NCI-H526 treated with DMSO at 0.1 percent for 48 hours (cell line): ENCODE measurements around the gene RNF144B.

Experiments used
- DNase-seq: peaks from one replicate; lab custom pipeline; 2025; lab: John Stamatoyannopoulos, UW

RNF144B gene

DNA sequence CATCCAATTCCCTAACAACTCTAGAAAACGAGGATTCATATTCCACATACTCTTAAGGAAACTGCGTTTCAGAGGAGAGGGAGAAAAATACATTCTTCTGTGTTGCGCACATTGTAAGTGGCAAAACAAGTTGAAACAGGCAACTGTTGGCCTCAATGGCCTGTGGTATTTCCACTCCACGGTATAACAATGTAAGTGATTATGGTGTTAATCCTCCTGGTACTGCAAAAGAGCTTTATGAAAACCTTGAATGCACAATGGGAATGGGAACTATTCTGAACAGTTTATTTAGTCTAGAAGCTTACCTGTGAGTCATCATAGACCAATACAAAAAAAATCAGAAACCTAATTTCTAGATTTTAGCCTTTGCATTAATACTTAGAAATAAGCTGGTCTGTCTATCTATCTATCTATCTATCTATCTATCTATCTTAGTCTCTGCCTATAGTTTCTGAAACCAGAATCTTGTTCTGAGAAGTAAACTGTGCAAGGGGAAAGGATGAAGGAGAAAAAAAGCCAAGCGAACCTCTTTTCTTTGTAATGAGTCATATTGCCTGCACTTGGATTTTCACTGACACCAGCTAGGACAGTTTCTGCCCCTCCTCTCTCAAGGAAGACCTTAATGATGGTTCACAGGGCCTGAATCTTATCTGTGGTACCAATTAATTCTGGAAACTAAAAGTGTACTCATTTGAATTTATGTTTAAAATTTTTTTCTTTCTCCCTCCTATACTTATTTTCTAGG, 101.5 kb downstream of the RNF144B start:
- DNase-seq = no peak

DNA sequence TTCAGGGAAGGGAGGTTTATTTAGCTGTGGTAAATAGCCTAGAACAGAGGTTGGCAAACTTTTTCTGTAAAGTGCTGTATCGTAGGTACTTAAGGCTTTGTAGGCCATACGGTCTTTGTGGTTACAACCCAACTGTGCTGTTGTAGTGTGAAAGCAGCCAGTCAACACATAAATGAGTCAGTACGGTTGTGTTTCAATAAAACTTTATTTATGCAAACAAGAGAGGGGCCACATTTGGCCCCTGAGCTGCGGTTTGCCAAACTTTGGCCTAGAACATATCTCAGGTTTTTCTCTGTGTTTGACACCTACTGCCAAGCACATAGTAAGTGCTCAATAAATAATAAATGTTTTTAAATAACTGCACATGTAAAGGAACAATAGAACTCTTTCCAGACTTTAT, 102.2 kb downstream of the RNF144B start:
- no peak for DNase-seq

DNA sequence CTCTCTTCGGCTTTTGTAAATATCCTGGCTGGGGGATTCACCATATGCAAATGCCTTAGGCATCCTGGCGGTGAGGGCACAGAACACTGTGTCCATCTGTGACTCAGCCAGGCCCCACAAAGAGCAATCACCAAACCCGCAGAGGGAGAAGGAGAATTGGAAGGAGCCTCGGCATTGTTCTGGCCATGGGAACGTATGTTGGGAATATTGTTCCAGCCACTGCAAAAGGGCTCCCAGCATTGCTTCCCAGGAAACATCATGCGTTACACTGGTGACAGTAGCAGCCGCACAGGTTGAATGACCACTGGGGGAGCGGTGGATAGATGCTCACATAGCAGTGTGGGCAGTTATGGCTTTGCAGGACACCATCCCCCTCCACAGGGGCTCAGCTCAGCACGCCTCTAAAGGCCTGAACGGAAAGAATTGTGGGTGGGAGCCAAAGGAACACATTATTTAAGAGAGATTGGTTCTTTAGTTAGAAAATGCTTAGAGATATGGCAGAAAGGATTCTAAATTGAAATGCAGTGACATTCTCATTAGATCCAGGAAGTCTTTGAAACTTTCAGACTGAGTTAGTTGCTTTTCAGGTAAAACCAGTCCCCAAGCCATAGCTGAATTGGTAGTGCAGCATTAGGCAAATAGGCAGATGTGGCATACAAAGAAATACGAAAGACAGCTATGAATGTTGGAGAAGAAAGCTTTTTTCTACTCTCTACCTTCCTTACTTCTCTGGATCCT, 104.3 kb downstream of the RNF144B start:
- no peak for DNase-seq

DNA sequence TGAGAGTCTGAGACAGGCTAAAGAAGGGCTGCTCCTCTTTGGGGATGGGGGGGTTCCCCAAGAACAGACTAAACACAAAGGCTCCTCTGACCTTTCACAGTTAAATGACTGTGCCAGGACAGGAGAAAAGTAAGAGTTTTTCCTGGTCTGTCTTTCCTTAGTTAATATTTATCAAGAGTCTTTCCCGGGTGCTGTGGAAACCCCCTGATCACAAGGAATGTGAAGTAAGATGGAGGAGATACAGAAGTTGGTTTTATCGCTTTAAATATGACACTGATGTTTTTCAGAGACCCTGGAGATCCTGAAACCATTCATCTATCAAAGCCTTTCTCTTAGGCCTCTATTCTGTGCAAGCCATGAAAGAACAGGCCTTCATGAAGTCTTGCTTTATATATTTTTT, 105.8 kb downstream of the RNF144B start:
- DNase-seq = no peak

DNA sequence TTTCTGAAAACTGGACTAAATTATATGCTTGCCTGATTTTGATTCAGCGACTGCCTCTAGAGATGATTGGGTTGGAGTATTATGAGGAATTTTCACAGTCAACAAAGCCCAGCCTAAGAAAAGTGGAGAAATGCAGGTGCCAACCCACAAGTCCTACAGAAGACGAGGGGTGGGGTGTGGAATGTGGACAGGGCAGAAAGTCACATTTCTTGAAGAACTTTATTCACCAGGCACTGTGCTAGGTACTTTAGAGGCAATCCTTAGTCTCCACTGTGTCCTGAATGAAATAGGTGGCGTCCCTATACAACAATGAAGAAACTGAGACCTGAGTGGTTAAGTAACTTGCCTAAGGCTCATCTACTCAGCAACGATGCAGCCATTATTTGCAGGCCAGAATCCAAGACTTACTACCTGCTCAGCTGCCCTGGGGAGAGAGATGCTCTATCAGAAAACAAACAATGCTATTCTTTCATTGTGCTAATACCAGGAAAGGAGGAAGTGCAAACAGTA, 106.3 kb downstream of the RNF144B start:
- DNase-seq = no peak

DNA sequence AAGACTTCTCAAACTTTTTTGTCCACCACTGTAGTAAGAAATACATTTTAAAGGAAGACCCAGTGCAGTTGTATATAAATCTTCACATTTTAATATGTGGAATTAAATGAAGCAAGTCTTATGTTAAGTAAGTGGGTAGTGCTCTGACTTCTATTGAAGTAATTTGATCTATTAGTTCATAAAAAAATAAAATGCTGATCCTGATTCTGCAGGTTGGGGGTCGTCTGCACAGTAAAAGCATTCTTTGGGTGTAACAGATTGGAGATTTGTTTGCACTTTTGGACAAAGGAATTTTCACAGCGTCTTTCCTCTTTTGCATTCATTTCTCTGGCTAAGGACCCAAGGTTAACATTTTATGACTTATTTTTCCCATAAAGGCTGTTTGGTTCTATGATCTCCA, 106.8 kb downstream of the RNF144B start:
- no peak for DNase-seq

DNA sequence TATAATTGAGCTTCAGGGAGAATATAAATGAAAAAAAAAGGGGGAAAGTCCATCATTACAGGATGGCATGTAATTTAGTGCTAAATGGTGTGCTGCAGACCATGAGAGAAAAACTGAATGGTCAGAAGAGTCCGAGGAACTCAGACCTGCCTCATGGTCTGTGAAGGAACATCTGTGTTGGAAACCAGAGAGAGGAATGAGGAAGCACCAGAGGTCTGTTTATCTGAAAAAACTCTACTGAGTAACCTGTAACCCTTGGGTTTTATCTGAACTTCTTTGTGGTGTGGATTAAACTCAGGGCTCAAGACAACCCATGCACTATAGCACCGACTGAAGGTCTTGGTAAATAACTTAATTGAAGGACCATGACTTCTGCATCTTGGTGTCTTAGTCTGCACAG, 108.1 kb downstream of the RNF144B start:
- no peak for DNase-seq

DNA sequence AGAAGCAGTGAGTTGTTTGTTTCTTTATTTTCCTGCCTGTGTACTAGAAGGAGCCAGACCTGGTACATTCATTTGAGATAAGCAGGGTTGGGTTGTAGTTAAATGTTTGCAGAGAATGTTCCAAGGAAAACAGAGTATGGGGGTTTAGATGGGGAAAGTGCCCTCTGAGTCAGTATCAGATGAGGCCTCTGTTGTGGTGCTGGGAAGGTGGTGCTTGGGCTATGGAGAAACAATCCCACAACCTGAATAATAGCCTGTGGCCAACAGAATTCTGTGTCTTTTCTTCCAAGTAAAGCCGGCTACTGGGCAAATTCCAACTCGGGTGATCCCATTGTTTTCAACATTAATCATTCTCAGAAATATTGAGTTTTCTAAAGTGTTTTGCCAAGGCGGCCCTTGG, 109.3 kb downstream of the RNF144B start:
- no peak for DNase-seq

DNA sequence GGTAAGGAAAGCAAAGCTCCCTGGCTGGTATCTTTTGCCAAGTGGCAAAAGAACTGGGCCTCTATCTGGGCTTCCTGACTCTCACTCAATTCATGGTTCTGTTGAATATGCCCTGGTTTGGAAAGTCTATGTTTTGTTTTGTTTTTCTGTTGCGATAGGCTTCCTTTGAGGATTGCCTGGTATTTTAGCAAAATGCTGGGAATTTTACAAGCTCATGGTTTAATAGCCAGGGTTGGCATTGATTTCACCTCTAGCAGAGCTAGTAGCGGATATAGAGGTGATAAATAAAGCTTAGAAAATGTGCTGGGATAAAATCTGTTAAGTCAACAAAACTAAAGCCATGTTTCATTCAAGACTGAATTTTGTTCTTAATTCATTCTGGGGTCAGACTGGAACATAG, 109.9 kb downstream of the RNF144B start:
- DNase-seq = no peak

DNA sequence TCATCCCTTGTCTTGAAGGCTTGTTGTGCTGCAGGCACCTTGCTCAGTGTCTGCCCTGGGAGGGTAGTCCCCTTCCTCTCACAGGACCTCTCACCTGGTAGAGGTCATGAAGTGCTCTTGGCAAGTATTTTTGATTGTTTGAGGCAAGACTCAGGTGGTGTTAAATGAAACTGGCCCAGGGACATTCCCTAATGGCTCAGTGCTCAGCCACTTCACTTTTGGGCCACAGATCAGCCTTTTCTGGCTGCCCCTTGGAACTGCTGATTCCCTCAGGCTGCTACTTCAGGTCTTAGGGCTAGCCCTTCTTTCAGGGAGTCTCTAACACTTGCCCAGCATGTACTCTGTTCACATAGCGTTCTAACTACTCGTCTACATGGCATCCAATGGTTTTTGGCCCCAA, 111.3 kb downstream of the RNF144B start:
- no peak for DNase-seq

DNA sequence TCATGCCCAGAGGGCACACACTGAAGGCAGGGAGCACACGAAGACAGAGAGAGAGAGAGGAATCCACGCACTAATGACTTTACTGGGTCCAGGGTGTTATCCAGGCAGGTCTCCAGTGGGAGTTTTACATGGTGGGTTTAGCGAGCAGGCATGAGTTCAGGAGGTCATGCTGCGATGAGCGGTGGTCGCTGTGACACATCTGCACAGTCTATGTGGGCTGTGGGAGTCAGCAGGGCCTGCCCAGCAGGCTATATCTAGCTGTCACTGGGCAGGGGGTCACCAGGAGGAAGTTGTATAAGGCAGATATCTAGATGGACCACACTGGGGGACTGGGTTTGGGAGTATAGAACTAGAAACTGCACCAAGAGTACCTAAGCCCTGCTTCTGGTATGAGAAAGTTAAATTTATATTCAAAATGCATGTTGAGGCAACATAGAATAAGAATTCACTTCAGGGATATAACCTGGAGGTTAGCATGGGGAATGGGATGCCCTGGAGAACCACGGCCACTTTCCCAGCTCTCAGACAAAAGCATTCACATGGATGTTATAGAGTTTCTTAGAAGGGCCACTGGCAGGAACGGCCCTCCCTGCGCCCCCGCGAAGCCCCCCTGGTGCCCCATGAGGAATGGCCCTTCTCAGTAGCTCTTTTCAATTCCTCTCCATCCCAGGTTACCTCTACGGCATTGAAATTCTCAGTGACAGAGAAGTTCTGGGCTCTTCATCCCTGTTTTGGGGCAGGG, 113.9 kb downstream of the RNF144B start:
- no peak for DNase-seq

DNA sequence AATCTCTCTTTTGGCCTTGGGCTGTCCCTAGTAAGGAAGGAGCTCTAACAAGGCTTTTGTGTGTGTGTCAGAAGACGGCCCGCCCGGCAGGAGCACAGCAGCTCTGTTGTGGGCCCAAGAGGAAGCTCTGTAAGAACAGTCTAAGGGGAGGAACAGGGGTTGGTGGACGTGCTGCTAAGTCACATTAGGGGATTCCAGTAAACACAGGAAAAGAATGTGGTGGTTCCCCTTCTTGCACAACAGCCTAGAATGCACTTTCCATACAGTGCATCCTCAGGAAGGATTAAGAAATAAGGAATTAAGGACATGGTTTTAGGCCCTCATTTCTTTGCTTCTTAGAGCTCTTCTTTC, 114.5 kb downstream of the RNF144B start:
- no peak for DNase-seq

DNA sequence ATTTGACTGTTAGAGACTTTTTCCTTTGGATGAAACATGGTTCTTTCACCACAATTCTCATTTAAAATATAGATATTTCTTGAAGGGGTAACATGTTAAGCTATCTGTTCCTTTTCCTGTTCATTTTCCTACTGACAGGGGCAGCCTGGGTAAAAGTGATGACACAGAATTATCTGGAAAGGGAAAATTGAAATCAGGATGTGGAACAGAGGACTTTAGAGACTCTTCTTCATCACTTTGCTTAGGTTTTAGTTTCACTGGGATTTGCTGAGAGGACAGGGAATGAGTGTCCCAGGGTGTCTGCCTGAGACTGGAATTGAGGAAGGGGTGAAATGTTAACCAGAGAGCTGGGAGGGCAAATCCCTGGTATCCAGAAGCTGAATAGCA, 116.0 kb downstream of the RNF144B start:
- DNase-seq = no peak

DNA sequence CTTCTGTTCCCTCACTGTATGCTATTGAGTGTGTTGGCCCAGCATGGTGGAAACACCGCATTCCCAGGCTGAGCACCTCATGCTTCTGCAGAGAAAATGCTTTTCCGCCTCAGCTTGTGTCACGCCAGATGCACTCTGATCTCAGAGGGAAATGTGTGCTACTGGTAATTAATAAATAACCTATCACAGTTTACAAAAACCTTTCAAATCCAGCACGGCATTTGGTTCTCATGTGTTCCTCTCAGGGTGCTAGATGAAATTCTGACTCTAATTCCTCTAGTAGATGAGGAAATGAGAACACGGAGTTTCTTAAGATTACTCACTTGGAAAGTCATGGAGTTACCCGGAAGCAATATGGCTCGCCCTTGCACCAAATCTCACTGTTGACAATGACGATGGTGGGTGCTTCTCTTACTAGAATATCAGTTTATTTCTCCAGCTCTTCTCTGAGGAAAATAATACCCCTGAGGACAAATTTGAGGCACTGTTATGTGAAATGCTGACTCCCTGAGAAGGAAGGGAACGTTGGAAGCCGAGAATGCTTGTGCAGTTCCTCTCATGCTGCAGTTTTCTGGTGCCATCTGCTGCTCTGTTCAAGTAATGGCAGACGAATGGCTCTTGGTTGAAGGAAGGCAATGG, 116.6 kb downstream of the RNF144B start:
- peak; percentile 78 for DNase-seq

DNA sequence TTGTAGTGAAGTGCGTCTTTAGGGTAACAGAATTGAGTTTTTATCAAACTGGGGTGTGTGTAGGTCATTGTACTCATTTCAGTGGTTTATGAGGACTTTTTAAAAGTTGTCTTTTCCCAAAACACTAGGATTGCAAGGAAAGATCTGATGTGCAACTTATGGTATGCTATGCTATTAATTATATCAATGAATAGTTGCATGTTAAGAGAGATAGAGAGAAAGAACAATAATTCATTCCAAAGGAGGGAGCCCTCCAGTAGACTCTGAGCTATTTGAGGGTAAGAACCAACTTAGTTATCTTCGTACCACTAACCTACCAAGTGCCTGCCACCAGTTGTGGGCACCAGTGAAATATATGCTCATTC, 117.1 kb downstream of the RNF144B start:
- no peak for DNase-seq

DNA sequence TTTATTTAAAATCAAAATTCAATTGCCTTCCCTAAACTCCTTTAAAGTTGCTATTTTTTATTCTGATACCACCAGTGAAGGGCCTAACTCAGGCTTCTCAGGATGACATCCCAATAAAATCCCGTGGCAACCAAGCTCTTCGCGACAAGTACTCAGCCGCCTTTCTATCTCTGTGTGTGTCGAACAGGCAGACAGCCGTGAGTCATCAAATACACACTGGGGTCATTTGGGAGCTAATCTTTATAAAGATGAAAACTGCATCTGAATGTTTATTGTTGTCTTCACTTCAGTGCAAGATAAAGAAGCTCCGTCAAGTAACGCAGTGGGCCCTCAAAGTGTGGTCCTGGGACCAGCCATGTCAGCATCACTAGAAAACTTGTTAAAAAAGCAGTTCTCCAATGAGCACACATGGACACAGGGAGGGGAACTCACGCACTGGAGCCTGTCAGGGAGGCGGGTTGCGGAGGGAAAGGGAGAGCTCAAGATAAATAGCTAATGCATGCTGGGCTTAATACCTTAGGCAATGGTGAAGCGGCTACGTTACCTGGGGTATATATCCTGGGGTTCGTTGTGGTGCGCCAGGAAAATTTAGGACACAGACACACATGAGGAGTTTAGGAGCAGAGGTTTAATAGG, 119.3 kb downstream of the RNF144B start:
- DNase-seq = no peak

DNA sequence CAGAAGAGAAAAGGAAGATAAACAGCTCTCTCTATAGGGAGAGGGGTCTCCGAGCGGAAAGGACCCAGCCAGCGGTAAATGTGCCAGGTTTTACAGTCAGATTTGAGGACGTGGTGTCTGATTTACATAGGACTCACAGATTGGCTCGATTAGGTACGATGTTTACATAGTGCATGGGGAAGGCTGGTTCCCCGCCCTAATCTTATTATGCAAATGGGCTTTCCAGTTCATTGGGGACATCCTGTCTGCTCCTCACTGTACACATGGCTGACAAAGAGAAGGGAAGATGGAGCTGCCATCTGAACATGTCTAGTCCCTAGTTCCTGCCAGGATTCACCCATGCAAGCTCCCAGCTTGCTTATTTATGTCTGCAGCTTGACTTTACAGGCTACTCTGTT, 119.9 kb downstream of the RNF144B start:
- peak; percentile 95 for DNase-seq

DNA sequence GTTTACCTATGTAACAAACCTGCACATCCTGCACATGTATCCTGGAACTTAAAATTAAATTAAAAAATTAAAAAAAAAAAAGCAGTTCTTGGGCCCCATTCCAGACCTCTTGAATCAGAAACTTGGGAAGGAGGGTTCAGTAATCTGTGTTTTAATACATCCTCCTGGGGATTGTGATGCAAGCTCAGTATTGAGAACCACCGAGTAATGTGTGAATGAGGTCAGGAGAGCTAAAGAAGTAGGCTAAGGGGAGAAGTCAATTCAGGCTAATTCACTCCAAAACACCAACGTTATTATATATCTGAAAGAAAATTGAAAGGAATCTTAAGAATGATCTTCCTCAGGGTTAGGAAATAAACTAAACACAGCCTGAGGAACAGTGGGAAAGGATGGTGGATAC, 120.4 kb downstream of the RNF144B start:
- DNase-seq = no peak

DNA sequence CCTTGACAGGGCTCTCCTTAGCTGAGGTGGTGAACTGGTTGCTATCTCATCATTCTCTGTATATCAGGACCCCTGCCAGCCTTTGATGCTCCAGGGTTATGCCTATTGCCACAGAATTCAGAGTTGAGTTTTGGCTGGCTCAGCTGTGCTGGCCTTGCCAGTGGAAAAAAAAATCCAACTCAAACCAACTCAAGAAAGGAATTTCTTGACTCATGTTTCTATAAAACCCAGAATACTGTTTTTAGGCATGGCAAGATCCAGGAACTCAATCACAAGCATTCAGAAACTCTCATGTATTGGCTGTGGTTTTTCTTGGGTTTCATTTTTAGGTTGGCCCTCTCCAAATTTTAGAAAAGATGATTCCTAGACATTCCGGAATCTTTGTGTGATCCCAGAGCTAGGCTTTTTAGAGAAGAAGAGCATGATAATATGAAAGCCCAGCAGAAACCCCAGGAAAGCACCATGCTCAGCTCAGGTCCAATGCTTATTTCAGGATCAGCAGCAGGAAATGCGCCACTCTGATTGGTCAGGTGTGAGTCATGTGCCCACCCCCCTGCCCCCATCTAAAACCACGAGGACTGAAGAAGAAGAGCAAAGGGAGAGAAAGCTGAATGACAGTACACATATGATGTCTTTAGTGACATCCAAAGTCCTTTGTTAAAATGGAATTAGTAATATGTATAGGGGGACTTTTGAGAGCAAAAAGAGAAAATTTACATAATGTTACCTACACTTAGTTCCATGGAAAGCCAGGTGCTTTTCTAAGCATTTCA, 122.9 kb downstream of the RNF144B start:
- DNase-seq = no peak

DNA sequence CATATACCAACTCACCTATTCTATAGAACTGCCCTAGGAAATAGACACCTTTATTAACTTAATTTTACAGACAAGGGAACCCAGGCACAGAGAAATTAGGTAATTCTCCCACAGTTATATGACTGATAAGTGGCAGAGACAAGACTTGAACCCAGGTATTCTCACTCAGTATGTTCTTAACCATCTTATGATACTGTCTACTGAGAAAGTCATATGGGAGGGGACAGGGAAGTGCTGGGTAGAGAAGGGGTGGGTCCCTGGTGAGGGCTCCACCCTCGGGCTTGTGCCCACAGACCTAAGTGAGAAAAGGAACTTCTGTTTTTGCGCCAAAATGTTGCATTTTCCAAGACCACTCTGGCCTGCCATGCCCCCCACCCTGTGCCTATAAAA, 123.5 kb downstream of the RNF144B start:
- no peak for DNase-seq

DNA sequence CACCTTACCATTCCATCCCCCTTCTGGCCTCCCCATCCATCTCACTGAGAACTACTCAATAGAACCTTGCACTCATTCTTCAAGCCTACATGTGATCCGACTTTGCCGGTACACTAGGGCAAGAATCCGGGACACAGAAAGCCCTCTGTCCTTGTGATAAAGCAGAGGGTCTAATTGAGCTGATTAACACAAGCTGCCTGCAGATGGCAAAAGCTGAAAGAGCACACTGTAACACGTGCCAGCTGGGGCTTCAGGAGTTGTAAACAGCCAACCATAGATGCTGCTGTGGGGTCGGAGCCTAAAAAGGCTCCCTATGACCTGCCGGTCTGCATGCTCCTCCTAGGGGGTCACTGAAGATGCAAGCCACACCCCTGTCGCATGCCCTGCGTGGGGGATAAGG, 124.1 kb downstream of the RNF144B start:
- DNase-seq = no peak
